Measurements from ENCODE around the gene SPACDR. TPM values are rescaled to one million over a fixed set of nuclear protein-coding genes. Genes with fewer than 3 reads are reported as not detected.

The SPACDR gene
- total RNA-seq, 1 donor from 2014 or later, result 2.5 TPM

- H3K4me1 ChIP-seq (ENCODE audit: insufficient read depth, low read length), result no peaks in the 10 kb centered on the region
- Mint-ChIP-seq H3K4me3 (ENCODE audit: unreplicated experiment) (peak overlapping the region; percentile 57), H3K4me1 (ENCODE audit: low read depth, unreplicated experiment) (no peaks in the 10 kb centered on the region), H3K27me3 (ENCODE audit: low read depth, unreplicated experiment) (peaks cover 16% of the 10 kb centered on the region), H3K27ac (ENCODE audit: unreplicated experiment) (no peak overlapping the region), H3K9me3 (ENCODE audit: unreplicated experiment) (no peaks in the 10 kb centered on the region), H3K36me3 (ENCODE audit: low read depth, unreplicated experiment) (peaks cover 10% of the 10 kb centered on the region)
- TF ChIP-seq CTCF (IDR thresholded peaks at IDR 0.05; ENCODE audit: insufficient read depth, low read depth, low read length) (no peak), EZH2 (IDR thresholded peaks at IDR 0.05; ENCODE audit: insufficient read depth, low read length) (no peak)
- no peaks in the 10 kb centered on the region for H3K36me3 ChIP-seq (ENCODE audit: insufficient read depth, low read length)
- no peaks in the 10 kb centered on the region for H3K79me2 ChIP-seq (ENCODE audit: insufficient read depth, low read length)
- peak overlapping the region; percentile 75 for H3K4me2 ChIP-seq (ENCODE audit: low read length)
- H4K20me1 ChIP-seq (ENCODE audit: insufficient read depth, low read length), result no peaks in the 10 kb centered on the region
- peaks cover 5% of the 10 kb centered on the region for H3K27me3 ChIP-seq (ENCODE audit: insufficient read depth, low read length)
- H3K9ac ChIP-seq (ENCODE audit: low read length), result peak overlapping the region; percentile 23
- H3K9me3 ChIP-seq (ENCODE audit: insufficient read depth, low read depth, low read length), result no peaks in the 10 kb centered on the region
- H3K27ac ChIP-seq (ENCODE audit: low read depth, low read length), result no peak overlapping the region
- FAIRE-seq (no peak), DNase-seq (ENCODE audit: low read depth) (no peak)
- no peak overlapping the region for H3K4me3 ChIP-seq (ENCODE audit: insufficient read depth, low read depth, low read length)
- H2AFZ ChIP-seq (ENCODE audit: low read depth, low read length), result peak overlapping the region; percentile 71
Measured at GRCh38 chr7:100492738-100493475, 28.8 kb upstream of the SPACDR start.

GRCh38 chr7:100491192-100491578, 27.1 kb upstream of the SPACDR start:
- H3K4me3 Mint-ChIP-seq (ENCODE audit: unreplicated experiment), result no peak overlapping the region
- H3K27ac ChIP-seq (ENCODE audit: low read depth, low read length), result no peak overlapping the region

GRCh38 chr7:100490483-100491191, 26.6 kb upstream of the SPACDR start:
- Histone ChIP-seq H3K9me3 (ENCODE audit: insufficient read depth, low read depth, low read length) (no peaks in the 10 kb centered on the region), H3K4me3 (ENCODE audit: insufficient read depth, low read depth, low read length) (no peak overlapping the region), H2AFZ (ENCODE audit: low read depth, low read length) (no peak overlapping the region), H4K20me1 (ENCODE audit: insufficient read depth, low read length) (no peaks in the 10 kb centered on the region), H3K79me2 (ENCODE audit: insufficient read depth, low read length) (no peaks in the 10 kb centered on the region), H3K4me2 (ENCODE audit: low read length) (no peak overlapping the region), H3K27me3 (ENCODE audit: insufficient read depth, low read length) (peaks cover 2% of the 10 kb centered on the region), H3K9ac (ENCODE audit: low read length) (no peak overlapping the region), H3K36me3 (ENCODE audit: insufficient read depth, low read length) (no peaks in the 10 kb centered on the region), H3K27ac (ENCODE audit: low read depth, low read length) (no peak overlapping the region), H3K4me1 (ENCODE audit: insufficient read depth, low read length) (no peaks in the 10 kb centered on the region)
- Mint-ChIP-seq H3K4me3 (ENCODE audit: unreplicated experiment) (no peak overlapping the region), H3K27ac (ENCODE audit: unreplicated experiment) (no peak overlapping the region), H3K4me1 (ENCODE audit: low read depth, unreplicated experiment) (peaks cover 2% of the 10 kb centered on the region), H3K9me3 (ENCODE audit: unreplicated experiment) (no peaks in the 10 kb centered on the region), H3K27me3 (ENCODE audit: low read depth, unreplicated experiment) (peaks cover 14% of the 10 kb centered on the region), H3K36me3 (ENCODE audit: low read depth, unreplicated experiment) (peaks cover 10% of the 10 kb centered on the region)
- FAIRE-seq (no peak), DNase-seq (ENCODE audit: low read depth) (no peak)
- TF ChIP-seq EZH2 (IDR thresholded peaks at IDR 0.05; ENCODE audit: insufficient read depth, low read length) (no peak), CTCF (IDR thresholded peaks at IDR 0.05; ENCODE audit: insufficient read depth, low read depth, low read length) (no peak)

More at GRCh38 chr7:100491192-100491578, 27.1 kb upstream of the SPACDR start:
- DNase-seq (ENCODE audit: low read depth), result no peak
- no peak overlapping the region for H3K4me2 ChIP-seq (ENCODE audit: low read length)
- Mint-ChIP-seq H3K9me3 (ENCODE audit: unreplicated experiment) (no peaks in the 10 kb centered on the region), H3K27me3 (ENCODE audit: low read depth, unreplicated experiment) (peaks cover 15% of the 10 kb centered on the region), H3K27ac (ENCODE audit: unreplicated experiment) (no peak overlapping the region), H3K36me3 (ENCODE audit: low read depth, unreplicated experiment) (peaks cover 10% of the 10 kb centered on the region), H3K4me1 (ENCODE audit: low read depth, unreplicated experiment) (no peaks in the 10 kb centered on the region)
- no peak overlapping the region for H3K9ac ChIP-seq (ENCODE audit: low read length)
- FAIRE-seq, result no peak
- H3K4me1 ChIP-seq (ENCODE audit: insufficient read depth, low read length), result no peaks in the 10 kb centered on the region
- H4K20me1 ChIP-seq (ENCODE audit: insufficient read depth, low read length), result no peaks in the 10 kb centered on the region
- H3K36me3 ChIP-seq (ENCODE audit: insufficient read depth, low read length), result no peaks in the 10 kb centered on the region
- no peak for TF ChIP-seq EZH2 (IDR thresholded peaks at IDR 0.05; ENCODE audit: insufficient read depth, low read length)
- no peak overlapping the region for H3K4me3 ChIP-seq (ENCODE audit: insufficient read depth, low read depth, low read length)
- peaks cover 4% of the 10 kb centered on the region for H3K27me3 ChIP-seq (ENCODE audit: insufficient read depth, low read length)
- H3K79me2 ChIP-seq (ENCODE audit: insufficient read depth, low read length), result no peaks in the 10 kb centered on the region
- H3K9me3 ChIP-seq (ENCODE audit: insufficient read depth, low read depth, low read length), result no peaks in the 10 kb centered on the region
- H2AFZ ChIP-seq (ENCODE audit: low read depth, low read length), result no peak overlapping the region
